HL-60 (cell line): ENCODE measurements around the gene PTPRK.

Experiments used
- CTCF ChIP-seq: IDR thresholded peaks from one replicate; pipeline ENCODE4 v1.5.1; 2011; ENCODE audit warnings: low read length, control low read depth, inconsistent platforms; ENCODE audit not compliant: insufficient read depth
- POLR2AphosphoS5 ChIP-seq: IDR thresholded peaks from 2 replicates; pipeline ENCODE4 v1.6.1; 2012; ENCODE audit warnings: low read depth
- REST ChIP-seq: IDR thresholded peaks from 2 replicates; pipeline ENCODE4 v1.6.1; 2012; ENCODE audit warnings: low read depth; ENCODE audit not compliant: insufficient replicate concordance

GRCh38 chr6:127939442-127940066 is 580.8 kb downstream of the PTPRK start:
- TF ChIP-seq POLR2AphosphoS5 (no peak), CTCF (no peak), REST (no peak)
